ENCODE results near the gene GRIP1.
A peak's percentile ranks its signal among the peaks of the same experiment; 100 is the strongest.

Gene GRIP1

DNA sequence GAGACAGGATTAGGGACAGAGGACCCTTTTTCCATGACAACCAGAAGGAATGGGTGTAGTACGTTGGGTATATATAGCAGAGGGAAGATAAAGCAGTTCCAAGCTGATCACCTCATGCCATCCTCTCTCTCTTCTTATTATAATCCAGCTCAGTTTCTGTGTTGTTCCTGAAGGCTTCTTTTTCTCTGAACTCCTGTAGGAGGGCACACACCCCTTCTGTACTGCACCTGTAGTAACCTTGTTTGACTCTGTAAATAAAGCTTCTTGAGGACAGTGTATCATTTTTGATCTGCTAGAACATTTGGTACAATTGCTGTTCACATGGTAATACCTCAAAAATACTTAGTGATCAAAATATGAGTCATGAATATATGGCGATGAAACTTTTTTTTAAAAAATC, 343.1 kb downstream of the GRIP1 start:
- H3K4me3 ChIP-seq (ENCODE audit: low read depth, low read length): no peak overlapping the region
- DNase-seq (ENCODE audit: low read depth, low spot score): no peak
- TF ChIP-seq, protein P1, sequence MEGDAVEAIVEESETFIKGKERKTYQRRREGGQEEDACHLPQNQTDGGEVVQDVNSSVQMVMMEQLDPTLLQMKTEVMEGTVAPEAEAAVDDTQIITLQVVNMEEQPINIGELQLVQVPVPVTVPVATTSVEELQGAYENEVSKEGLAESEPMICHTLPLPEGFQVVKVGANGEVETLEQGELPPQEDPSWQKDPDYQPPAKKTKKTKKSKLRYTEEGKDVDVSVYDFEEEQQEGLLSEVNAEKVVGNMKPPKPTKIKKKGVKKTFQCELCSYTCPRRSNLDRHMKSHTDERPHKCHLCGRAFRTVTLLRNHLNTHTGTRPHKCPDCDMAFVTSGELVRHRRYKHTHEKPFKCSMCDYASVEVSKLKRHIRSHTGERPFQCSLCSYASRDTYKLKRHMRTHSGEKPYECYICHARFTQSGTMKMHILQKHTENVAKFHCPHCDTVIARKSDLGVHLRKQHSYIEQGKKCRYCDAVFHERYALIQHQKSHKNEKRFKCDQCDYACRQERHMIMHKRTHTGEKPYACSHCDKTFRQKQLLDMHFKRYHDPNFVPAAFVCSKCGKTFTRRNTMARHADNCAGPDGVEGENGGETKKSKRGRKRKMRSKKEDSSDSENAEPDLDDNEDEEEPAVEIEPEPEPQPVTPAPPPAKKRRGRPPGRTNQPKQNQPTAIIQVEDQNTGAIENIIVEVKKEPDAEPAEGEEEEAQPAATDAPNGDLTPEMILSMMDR (IDR thresholded peaks at IDR 0.05; ENCODE audit: low read depth, low read length): no peak
- in situ Hi-C loops (cut with HindIII; ENCODE audit: low sequenced_read_pairs): no loop called here

DNA sequence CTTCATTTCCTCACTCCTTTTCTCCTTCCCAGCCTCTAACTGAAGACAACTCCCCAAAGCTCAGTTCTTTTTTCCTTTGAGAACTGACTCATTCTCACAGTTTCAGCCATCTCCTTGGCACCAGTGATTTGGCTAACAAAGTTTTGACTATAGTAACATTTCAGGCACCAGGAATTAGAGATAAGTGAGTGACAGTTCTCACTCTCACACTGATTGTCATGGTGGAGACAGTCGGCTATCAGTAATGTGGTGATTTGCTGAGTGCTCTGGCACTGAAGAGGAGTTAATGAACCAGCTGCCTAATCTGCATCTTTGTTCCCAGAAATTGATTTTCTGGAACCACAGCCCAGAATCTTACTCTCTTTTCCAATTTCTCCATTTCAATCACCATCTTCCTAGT, 347.1 kb downstream of the GRIP1 start:
- DNase-seq (ENCODE audit: low read depth, low spot score): no peak
- in situ Hi-C loops (cut with HindIII; ENCODE audit: low sequenced_read_pairs): no loop called here
- H3K4me3 ChIP-seq (ENCODE audit: low read depth, low read length): no peak overlapping the region
- TF ChIP-seq, protein P1 (IDR thresholded peaks at IDR 0.05; ENCODE audit: low read depth, low read length): no peak

DNA sequence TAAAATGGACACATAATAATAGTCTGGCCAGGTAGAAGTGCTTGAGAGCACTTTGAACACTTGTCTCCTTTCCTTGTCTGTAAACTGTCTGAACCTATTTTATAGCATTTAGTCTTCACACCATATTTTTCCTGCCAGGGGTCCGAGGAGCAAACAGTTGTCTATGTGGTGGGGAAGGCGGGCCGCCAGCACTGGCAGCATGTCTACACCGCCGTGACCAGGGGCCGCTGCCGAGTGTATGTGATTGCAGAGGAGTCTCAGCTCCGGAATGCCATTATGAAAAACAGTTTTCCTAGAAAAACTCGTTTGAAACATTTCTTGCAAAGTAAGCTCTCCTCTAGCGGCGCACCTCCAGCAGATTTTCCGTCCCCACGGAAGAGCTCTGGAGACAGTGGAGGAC, 347.9 kb downstream of the GRIP1 start:
- TF ChIP-seq, protein P1 (IDR thresholded peaks at IDR 0.05; ENCODE audit: low read depth, low read length): no peak
- in situ Hi-C loops (cut with HindIII; ENCODE audit: low sequenced_read_pairs): no loop called here
- no peak for DNase-seq (ENCODE audit: low read depth, low spot score)

DNA sequence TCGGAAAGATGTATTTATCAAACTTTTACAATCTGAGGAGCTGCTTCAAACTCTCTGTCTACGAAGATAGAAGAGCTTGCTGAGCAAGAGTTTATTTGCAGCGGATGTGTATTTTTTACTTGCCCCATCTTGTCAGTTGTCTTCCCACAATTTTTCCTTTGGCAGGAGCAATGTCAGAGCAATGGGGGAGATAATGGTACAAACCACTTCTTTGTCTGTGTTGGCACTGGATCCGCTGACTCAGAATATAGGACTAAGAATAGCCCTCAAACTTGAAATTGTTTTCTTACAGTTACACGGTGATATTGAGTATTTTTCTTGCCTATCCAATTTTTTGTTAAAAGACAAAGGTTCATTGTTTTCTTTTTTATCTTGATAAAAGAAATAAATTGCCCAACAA, 348.9 kb downstream of the GRIP1 start:
- in situ Hi-C loops (cut with HindIII; ENCODE audit: low sequenced_read_pairs): no loop called here
- no peak overlapping the region for H3K4me3 ChIP-seq (ENCODE audit: low read depth, low read length)
- DNase-seq (ENCODE audit: low read depth, low spot score): peak; percentile 39
- TF ChIP-seq, protein P1 (IDR thresholded peaks at IDR 0.05; ENCODE audit: low read depth, low read length): no peak

More for the DNA sequence above, 347.9 kb downstream of the GRIP1 start:
- H3K4me3 ChIP-seq (ENCODE audit: low read depth, low read length): no peak overlapping the region

DNA sequence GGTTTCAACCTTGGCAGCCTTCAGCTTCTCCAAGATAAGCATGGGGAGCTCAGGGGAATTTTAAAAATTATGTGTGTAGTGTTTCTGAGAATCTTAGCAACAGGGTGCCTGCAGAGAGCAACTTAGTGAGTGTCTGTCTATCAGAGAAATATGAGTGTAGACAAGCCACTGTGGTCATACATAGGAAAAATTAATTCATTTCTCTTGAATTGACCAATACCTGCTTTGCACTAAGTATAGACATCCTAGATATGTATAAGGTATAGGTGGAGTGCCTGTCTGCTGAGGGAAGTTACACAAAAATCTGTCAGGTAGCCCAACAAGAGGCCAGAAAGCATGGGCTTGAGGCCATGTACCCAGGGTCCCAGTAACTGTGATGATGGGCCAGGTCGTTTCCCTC, 355.9 kb downstream of the GRIP1 start:
- H3K4me3 ChIP-seq (ENCODE audit: low read depth, low read length): no peak overlapping the region
- in situ Hi-C loops (cut with HindIII; ENCODE audit: low sequenced_read_pairs): no loop called here
- no peak for DNase-seq (ENCODE audit: low read depth, low spot score)
- TF ChIP-seq, protein P1 (IDR thresholded peaks at IDR 0.05; ENCODE audit: low read depth, low read length): no peak

DNA sequence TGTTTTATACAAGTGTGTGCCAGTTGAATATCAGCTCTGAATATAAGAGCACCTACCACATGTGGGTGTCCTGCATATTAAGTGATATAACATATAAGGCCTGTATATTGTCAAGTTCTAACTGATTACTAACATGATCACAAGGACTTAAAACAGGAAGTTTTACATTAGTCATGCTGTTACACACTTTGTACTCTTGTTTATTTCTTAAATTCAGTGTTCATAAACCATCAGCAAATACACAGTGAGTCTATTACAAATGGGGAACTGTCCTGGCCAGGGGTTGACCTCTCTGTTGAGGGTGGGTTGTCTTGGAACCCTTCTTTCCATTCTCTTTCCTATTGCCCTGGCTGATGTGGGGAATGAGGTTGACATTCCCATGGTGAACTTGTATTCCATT, 357.4 kb downstream of the GRIP1 start:
- DNase-seq (ENCODE audit: low read depth, low spot score): no peak
- in situ Hi-C loops (cut with HindIII; ENCODE audit: low sequenced_read_pairs): no loop called here

More for the DNA sequence above, 357.4 kb downstream of the GRIP1 start:
- TF ChIP-seq, protein P1 (IDR thresholded peaks at IDR 0.05; ENCODE audit: low read depth, low read length): no peak
- H3K4me3 ChIP-seq (ENCODE audit: low read depth, low read length): no peak overlapping the region
